GM21717 (cell line): Measurements from ENCODE around the gene SLC39A7.
A peak's percentile ranks its signal among the peaks of the same experiment; 100 is the strongest.
"Not testable (repeated sequence)": the region's sequence is repeated elsewhere in the genome, so short reads cannot be mapped to it uniquely, and the experiment has no call there.

Experiments
- ATAC-seq: cut with Tn5 transposase; IDR thresholded peaks from one replicate; pipeline ENCODE4 v1.9.1; 2021; ENCODE audit warnings: mild to moderate bottlenecking, moderate library complexity; ENCODE audit not compliant: unreplicated experiment

SLC39A7 gene

GRCh38 chr6:33226503-33227120, 25.9 kb downstream of the SLC39A7 start:
- not testable (repeated sequence) for ATAC-seq

GRCh38 chr6:33235221-33235634, 34.6 kb downstream of the SLC39A7 start:
- ATAC-seq = no peak

- no peak for ATAC-seq
These were observed 35.7 kb downstream of the SLC39A7 start for GRCh38 chr6:33236328-33236727.

- no peak for ATAC-seq
These were observed 36.2 kb downstream of the SLC39A7 start for GRCh38 chr6:33236852-33237251.

GRCh38 chr6:33237741-33238140, 37.1 kb downstream of the SLC39A7 start:
- ATAC-seq = no peak

GRCh38 chr6:33241968-33242367, 41.3 kb downstream of the SLC39A7 start:
- ATAC-seq = no peak

GRCh38 chr6:33243476-33243875, 42.8 kb downstream of the SLC39A7 start:
- ATAC-seq = no peak

GRCh38 chr6:33247977-33248642, 47.4 kb downstream of the SLC39A7 start:
- no peak for ATAC-seq

GRCh38 chr6:33248643-33248931, 47.9 kb downstream of the SLC39A7 start:
- ATAC-seq = peak; percentile 16

GRCh38 chr6:33248932-33249731, 48.5 kb downstream of the SLC39A7 start:
- peak; percentile 83 for ATAC-seq

- peak; percentile 1 for ATAC-seq
These were observed 49.3 kb downstream of the SLC39A7 start for GRCh38 chr6:33249732-33250630.

GRCh38 chr6:33250731-33251130, 50.1 kb downstream of the SLC39A7 start:
- no peak for ATAC-seq

- ATAC-seq = no peak
These were observed 50.8 kb downstream of the SLC39A7 start for GRCh38 chr6:33251395-33252012.

GRCh38 chr6:33252759-33253158, 52.1 kb downstream of the SLC39A7 start:
- ATAC-seq = no peak
